ENCODE results near the gene HSPG2. TPM values are rescaled to one million over a fixed set of nuclear protein-coding genes. Genes with fewer than 3 reads are reported as not detected.

The HSPG2 gene
- total and polyA plus RNA-seq, 9 of the 15 experiments (the other 6 are each of a cell fraction or from before 2014, with no cell fraction given), result 0.14 to 160 (median 15.7) TPM

- 0 out of 2 replicates have a peak, but pooled peaks have one; percentile 49 for TF ChIP-seq KDM2B (CRISPR knock-in tag; IDR thresholded peaks at IDR 0.05)
- TF ChIP-seq MLLT1 (IDR thresholded peaks at IDR 0.05), result peak; percentile 77 to 90
- 0 out of 2 replicates have a peak, but pooled peaks have one; percentile 69 for TF ChIP-seq CBX1 (IDR thresholded peaks at IDR 0.05; ENCODE audit: low read depth)
- TF ChIP-seq, protein P1, sequence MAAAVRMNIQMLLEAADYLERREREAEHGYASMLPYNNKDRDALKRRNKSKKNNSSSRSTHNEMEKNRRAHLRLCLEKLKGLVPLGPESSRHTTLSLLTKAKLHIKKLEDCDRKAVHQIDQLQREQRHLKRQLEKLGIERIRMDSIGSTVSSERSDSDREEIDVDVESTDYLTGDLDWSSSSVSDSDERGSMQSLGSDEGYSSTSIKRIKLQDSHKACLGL (CRISPR knock-in tag; IDR thresholded peaks at IDR 0.05; ENCODE audit: borderline replicate concordance, poor library complexity, severe bottlenecking), result peak; percentile 33
- TF ChIP-seq CCNT2 (IDR thresholded peaks at IDR 0.05; ENCODE audit: borderline replicate concordance, extremely low read depth, insufficient read length, low read depth, low read length), result peak; percentile 92
- TF ChIP-seq ZNF165 (CRISPR knock-in tag; IDR thresholded peaks at IDR 0.05; ENCODE audit: borderline replicate concordance), result 0 out of 2 replicates have a peak, but pooled peaks have one; percentile 22
- peak; percentile 73; the same call in 1 of the 2 replicates for TF ChIP-seq MBD1 (CRISPR knock-in tag; IDR thresholded peaks at IDR 0.05)
- TF ChIP-seq, protein P2, sequence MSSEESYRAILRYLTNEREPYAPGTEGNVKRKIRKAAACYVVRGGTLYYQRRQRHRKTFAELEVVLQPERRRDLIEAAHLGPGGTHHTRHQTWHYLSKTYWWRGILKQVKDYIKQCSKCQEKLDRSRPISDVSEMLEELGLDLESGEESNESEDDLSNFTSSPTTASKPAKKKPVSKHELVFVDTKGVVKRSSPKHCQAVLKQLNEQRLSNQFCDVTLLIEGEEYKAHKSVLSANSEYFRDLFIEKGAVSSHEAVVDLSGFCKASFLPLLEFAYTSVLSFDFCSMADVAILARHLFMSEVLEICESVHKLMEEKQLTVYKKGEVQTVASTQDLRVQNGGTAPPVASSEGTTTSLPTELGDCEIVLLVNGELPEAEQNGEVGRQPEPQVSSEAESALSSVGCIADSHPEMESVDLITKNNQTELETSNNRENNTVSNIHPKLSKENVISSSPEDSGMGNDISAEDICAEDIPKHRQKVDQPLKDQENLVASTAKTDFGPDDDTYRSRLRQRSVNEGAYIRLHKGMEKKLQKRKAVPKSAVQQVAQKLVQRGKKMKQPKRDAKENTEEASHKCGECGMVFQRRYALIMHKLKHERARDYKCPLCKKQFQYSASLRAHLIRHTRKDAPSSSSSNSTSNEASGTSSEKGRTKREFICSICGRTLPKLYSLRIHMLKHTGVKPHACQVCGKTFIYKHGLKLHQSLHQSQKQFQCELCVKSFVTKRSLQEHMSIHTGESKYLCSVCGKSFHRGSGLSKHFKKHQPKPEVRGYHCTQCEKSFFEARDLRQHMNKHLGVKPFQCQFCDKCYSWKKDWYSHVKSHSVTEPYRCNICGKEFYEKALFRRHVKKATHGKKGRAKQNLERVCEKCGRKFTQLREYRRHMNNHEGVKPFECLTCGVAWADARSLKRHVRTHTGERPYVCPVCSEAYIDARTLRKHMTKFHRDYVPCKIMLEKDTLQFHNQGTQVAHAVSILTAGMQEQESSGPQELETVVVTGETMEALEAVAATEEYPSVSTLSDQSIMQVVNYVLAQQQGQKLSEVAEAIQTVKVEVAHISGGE (CRISPR knock-in tag; IDR thresholded peaks at IDR 0.05), result peak in 1 of 3 experiments; percentile 51; a peak in 1 of 6 replicates
- TF ChIP-seq ZNF444 (CRISPR knock-in tag; IDR thresholded peaks at IDR 0.05), result no peak
- no peak; the same call in none of the 2 replicates for TF ChIP-seq SMARCA5 (IDR thresholded peaks at IDR 0.05)
Measured at GRCh38 chr1:21937372-21938121, 437 bp upstream of the HSPG2 start (continued).
